RWPE2 (cell line): ENCODE measurements around the gene PTTG1IP.

Experiments used
- ATAC-seq: fragments of 200-7000 bp; cut with Tn5 transposase; 3 replicates; pipeline ENCODE4 v1.9.1; 2021; ENCODE audit warnings: low read depth
- DNase-seq: peaks from one replicate; pipeline ENCODE4 v3.0.0-alpha.2; 2020; ENCODE audit warnings: low spot score
- H3K27ac ChIP-seq: fragments of 450-650 bp; 2 replicates; pipeline ENCODE4 v1.5.1; 2017; ENCODE audit warnings: mild to moderate bottlenecking; ENCODE audit not compliant: poor library complexity, severe bottlenecking
- H3K27me3 ChIP-seq: fragments of 250-450 bp; sonication (Bioruptor Pico); 2 replicates; pipeline ENCODE4 v1.5.1; 2021; ENCODE audit warnings: mild to moderate bottlenecking, moderate library complexity; ENCODE audit not compliant: insufficient read depth, poor library complexity, severe bottlenecking
- H3K36me3 ChIP-seq: fragments of 250-450 bp; sonication (Bioruptor Pico); 2 replicates; pipeline ENCODE4 v1.5.1; 2020; ENCODE audit warnings: low read depth, mild to moderate bottlenecking, moderate library complexity
- H3K4me1 ChIP-seq: fragments of 250-450 bp; sonication (Bioruptor Pico); 2 replicates; pipeline ENCODE4 v1.5.1; 2021; ENCODE audit warnings: mild to moderate bottlenecking, moderate library complexity; ENCODE audit not compliant: insufficient read depth, poor library complexity, severe bottlenecking
- H3K4me3 ChIP-seq: fragments of 250-450 bp; sonication (Bioruptor Pico); 2 replicates; pipeline ENCODE4 v1.5.1; 2021; ENCODE audit warnings: mild to moderate bottlenecking, moderate library complexity; ENCODE audit not compliant: severe bottlenecking
- H3K9me3 ChIP-seq: fragments of 250-450 bp; sonication (Bioruptor Pico); 2 replicates; pipeline ENCODE4 v1.5.1; 2021; ENCODE audit warnings: mild to moderate bottlenecking, moderate library complexity; ENCODE audit not compliant: severe bottlenecking
- CTCF ChIP-seq: fragments of 450-650 bp; IDR thresholded peaks from one replicate; pipeline ENCODE4 v1.5.1; 2017; ENCODE audit warnings: mild to moderate bottlenecking, moderate library complexity; ENCODE audit not compliant: poor library complexity, severe bottlenecking

The PTTG1IP gene

GRCh38 chr21:44873356-44874239 is at the start of gene PTTG1IP:
Gene PTTG1IP, minus strand, starts transcription at chr21:44873690. Its CDS starts 74 bp downstream, at chr21:44873616.
- TF ChIP-seq CTCF = no peak
- Histone ChIP-seq H3K27ac (peak within 1 kb of the TSS; percentile 93), H3K36me3 (peaks cover 6% of the 10 kb centered on the region; the same call in 1 of the 2 replicates), H3K4me1 (peaks cover 55% of the 10 kb centered on the region), H3K27me3 (no peaks in the 10 kb centered on the region), H3K4me3 (peak within 1 kb of the TSS; percentile 89), H3K9me3 (no peaks in the 10 kb centered on the region)
- ATAC-seq (peak; percentile 55), DNase-seq (peak; percentile 97)

- ATAC-seq (no peak), DNase-seq (no peak)
- Histone ChIP-seq H3K27me3 (no peaks in the 10 kb centered on the region), H3K9me3 (no peaks in the 10 kb centered on the region), H3K4me1 (peaks cover 28% of the 10 kb centered on the region), H3K36me3 (no peaks in the 10 kb centered on the region), H3K4me3 (no peak overlapping the region), H3K27ac (no peak overlapping the region)
- no peak for TF ChIP-seq CTCF
Observed at GRCh38 chr21:44921928-44922327, 48.4 kb upstream of the PTTG1IP start.

- DNase-seq = no peak
- H3K27me3 ChIP-seq = no peaks in the 10 kb centered on the region
Observed at GRCh38 chr21:44920694-44921604, 47.5 kb upstream of the PTTG1IP start, which contains the start of gene ITGB2. Gene ITGB2, minus strand, starts transcription at chr21:44920899. Its CDS starts 10,117 bp downstream, at chr21:44910782.

DNA sequence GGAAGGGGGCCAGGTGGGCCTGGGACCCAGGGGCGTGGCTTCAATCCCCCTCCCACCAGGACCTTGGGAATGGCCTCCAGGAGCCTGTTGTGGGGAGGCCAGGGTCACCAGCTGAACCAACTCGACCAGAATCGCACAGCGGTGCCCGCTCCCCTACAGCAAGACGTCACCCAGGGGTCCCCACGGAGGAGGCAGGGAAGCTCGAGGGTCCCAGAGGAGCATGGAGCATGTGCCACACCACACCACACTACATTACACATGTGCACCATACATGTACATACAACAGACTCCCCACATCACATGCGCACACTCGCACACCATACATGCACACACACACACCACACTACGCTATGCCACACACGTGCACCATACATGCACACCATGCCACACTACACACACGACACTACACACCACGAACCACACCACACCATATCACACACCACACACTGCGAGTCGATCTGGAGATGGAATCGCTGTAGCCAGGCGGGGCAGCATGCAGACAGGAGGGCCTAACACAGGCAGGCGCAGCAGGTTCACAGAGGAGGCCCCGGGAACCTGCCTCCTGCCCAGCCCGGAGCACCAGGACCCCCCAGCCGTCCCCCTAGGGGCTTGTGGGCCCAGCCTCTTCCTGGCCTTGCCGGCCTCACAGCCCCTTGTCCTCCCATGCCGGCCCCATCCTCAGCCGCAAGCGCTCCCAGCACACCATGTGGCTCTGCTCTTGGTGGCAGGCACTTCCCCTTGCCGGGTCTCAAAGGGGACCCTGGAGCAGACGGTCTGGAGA is 46.6 kb upstream of the PTTG1IP start:
- no peaks in the 10 kb centered on the region for H3K36me3 ChIP-seq
- peaks cover 28% of the 10 kb centered on the region for H3K4me1 ChIP-seq
- no peak overlapping the region for H3K4me3 ChIP-seq
- H3K27me3 ChIP-seq = no peaks in the 10 kb centered on the region
- DNase-seq (no peak), ATAC-seq (no peak)
- no peak overlapping the region for H3K27ac ChIP-seq
- no peaks in the 10 kb centered on the region for H3K9me3 ChIP-seq
- no peak for TF ChIP-seq CTCF

More at GRCh38 chr21:44920694-44921604, 47.5 kb upstream of the PTTG1IP start, which contains the start of gene ITGB2:
- Histone ChIP-seq H3K27ac (no peak within 1 kb of the TSS), H3K36me3 (no peaks in the 10 kb centered on the region), H3K9me3 (no peaks in the 10 kb centered on the region), H3K4me3 (no peak within 1 kb of the TSS), H3K4me1 (peaks cover 28% of the 10 kb centered on the region)
- no peak for ATAC-seq
- no peak for TF ChIP-seq CTCF
